ENCODE results near the gene CHN2.

CHN2 gene

DNA sequence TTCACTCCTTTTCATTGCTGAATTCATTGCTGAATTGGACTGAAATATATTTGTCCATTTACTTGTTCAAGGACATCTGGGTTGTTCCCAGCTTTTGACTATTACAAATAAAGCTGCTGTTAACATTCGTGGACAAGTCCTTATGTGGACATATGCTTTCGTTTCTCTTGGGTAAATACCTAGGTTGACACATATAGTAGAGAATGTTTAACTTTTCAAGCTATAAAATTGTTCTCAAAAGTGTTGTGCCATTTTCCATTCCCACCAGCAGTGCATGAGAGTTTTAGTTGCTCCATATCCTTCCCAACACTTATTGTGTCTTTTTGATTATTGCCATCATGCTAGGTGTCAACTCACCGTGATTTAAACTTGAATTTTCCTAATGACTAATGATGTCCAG is 30.7 kb upstream of the CHN2 start:
- no peak overlapping the region for H3K4me3 ChIP-seq (ENCODE audit: low read length)
- DNase-seq (ENCODE audit: low read depth): no peak
- no peak for TF ChIP-seq CTCF (conservative IDR thresholded peaks at IDR 0.05; ENCODE audit: low read depth, low read length)

DNA sequence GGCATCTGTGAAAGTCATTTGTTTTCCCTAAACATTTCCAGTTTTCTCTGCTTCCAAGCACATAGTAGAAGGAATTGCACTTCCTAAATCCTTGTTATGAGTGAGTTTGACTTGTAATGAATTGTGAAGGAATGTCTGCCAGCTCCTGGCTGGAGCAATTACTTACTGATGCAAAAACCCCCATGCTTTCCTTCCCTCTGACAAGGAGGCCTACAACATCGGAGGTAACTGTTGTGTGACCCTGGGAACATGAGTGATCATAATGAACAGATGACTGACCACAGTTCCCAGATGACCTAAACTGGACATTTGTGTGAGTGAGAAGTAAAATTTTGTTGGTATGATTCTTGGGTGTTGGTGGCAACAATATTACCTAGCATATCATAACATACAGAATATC is 26.9 kb upstream of the CHN2 start:
- TF ChIP-seq CTCF (conservative IDR thresholded peaks at IDR 0.05; ENCODE audit: low read depth, low read length): no peak
- H3K4me3 ChIP-seq (ENCODE audit: low read length): no peak overlapping the region
- DNase-seq (ENCODE audit: low read depth): no peak

- no peak for TF ChIP-seq CTCF (conservative IDR thresholded peaks at IDR 0.05; ENCODE audit: low read depth, low read length)
- H3K4me3 ChIP-seq (ENCODE audit: low read length): no peak overlapping the region
- DNase-seq (ENCODE audit: low read depth): no peak
These were observed 23.8 kb upstream of the CHN2 start for GRCh38 chr7:29170781-29171180.

GRCh38 chr7:29173458-29173857 is 21.1 kb upstream of the CHN2 start:
- no peak for TF ChIP-seq CTCF (conservative IDR thresholded peaks at IDR 0.05; ENCODE audit: low read depth, low read length)

GRCh38 chr7:29177963-29178600 is 16.5 kb upstream of the CHN2 start:
- TF ChIP-seq CTCF (conservative IDR thresholded peaks at IDR 0.05; ENCODE audit: low read depth, low read length): no peak
- DNase-seq (ENCODE audit: low read depth): no peak
- no peak overlapping the region for H3K4me3 ChIP-seq (ENCODE audit: low read length)

More at GRCh38 chr7:29173458-29173857, 21.1 kb upstream of the CHN2 start:
- no peak overlapping the region for H3K4me3 ChIP-seq (ENCODE audit: low read length)
- no peak for DNase-seq (ENCODE audit: low read depth)

DNA sequence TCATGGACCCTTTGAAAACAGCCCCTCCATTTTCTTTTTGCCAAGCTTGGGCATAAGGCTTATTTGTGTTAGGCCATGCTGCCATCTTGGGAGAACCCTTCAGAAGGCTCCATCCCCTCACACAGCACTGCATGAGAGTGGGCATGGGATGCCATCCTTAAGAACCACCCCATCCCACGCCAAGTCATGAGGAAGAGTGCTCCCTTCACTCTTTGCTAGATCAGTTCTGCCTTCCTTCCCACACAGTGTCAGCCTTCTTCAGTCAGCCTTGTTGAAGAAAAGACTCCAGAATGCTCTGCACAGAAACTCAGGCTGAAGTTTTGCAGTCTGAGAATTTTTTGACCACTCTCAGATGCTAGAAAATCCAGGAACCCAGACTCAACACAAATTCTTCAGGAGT is 15.5 kb upstream of the CHN2 start:
- no peak overlapping the region for H3K4me3 ChIP-seq (ENCODE audit: low read length)
- no peak for DNase-seq (ENCODE audit: low read depth)
- no peak for TF ChIP-seq CTCF (conservative IDR thresholded peaks at IDR 0.05; ENCODE audit: low read depth, low read length)

- DNase-seq (ENCODE audit: low read depth): no peak
- no peak for TF ChIP-seq CTCF (conservative IDR thresholded peaks at IDR 0.05; ENCODE audit: low read depth, low read length)
- no peak overlapping the region for H3K4me3 ChIP-seq (ENCODE audit: low read length)
These were observed 10.0 kb upstream of the CHN2 start for GRCh38 chr7:29184599-29184998.
